Measurements from ENCODE around the gene ANKFY1.
"Not testable (repeated sequence)": the region's sequence is repeated elsewhere in the genome, so short reads cannot be mapped to it uniquely, and the experiment has no call there.

ANKFY1 gene

DNA sequence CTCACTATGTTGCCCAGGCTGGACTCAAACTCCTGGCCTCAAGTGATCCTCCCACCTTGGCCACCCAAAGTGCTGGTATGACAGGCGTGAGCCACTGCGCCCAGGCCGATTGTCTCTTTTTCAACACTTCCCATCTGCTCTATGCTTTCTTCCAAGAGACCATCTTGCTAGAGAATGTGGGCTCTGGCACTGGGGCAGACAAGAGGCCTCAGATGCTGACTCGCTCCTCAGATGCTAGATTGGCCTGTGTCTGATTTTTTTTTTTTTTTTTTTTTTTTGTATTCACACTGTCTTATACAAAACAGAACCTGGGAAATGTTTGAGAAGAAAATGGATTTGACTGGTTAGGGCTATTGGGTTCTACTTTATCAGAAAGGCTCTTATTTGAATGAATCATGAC is 62.6 kb downstream of the ANKFY1 start:
- Histone ChIP-seq H3K27me3 (ENCODE audit: control insufficient read depth in 2 of 2, insufficient read depth in 2 of 2, low read length in 2 of 2) (no peaks in the 10 kb centered on the region), H3K9ac (ENCODE audit: low read depth in 1 of 2, low read length in 2 of 2) (no peak overlapping the region), H3K36me3 (ENCODE audit: control insufficient read depth in 2 of 2, insufficient read depth in 2 of 2, low read length in 2 of 2) (peaks cover 10 to 22% of the 10 kb centered on the region in 2 donors), H3K9me3 (ENCODE audit: control insufficient read depth in 2 of 2, low read length in 2 of 2) (no peaks in the 10 kb centered on the region), H3K27ac (ENCODE audit: low read depth in 2 of 2, low read length in 2 of 2) (no peak overlapping the region), H3K4me3 (ENCODE audit: low read length in 2 of 2) (no peak overlapping the region), H3K4me1 (ENCODE audit: control insufficient read depth in 2 of 2, insufficient read depth in 2 of 2, low read length in 2 of 2) (peaks cover 3 to 6% of the 10 kb centered on the region in 2 donors)

DNA sequence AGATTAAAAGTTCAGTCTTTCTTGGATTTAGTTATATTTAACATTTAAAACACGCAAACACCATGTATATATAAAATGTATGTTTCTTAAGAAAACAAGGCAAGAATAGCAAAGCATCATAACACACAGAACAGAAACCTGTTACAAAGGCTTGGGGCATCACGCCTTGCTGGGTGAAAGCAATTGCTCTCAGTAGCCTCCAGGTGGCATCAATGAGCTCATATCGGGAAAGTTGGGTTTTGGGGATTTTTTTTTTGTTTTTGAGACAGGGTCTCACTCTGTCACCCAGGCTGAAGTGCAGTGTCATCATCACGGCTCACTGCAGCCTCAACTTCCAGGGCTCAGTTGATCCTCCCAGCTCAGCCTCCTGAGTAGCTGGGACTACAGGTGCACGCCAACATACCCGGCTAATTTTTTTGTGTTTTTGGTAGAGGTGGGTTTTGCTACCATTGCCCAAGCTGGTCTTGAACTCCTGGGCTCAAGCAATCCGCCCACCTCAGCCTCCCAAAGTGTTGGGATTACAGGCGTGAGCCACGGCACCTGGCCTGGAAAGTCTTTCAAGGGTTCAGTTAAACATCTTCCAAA is 63.9 kb downstream of the ANKFY1 start:
- H3K9me3 ChIP-seq (ENCODE audit: control insufficient read depth in 2 of 2, low read length in 2 of 2) = no peaks in the 10 kb centered on the region
- peaks cover 8 to 21% of the 10 kb centered on the region in 2 donors for H3K36me3 ChIP-seq (ENCODE audit: control insufficient read depth in 2 of 2, insufficient read depth in 2 of 2, low read length in 2 of 2)
- peaks cover 3 to 6% of the 10 kb centered on the region in 2 donors for H3K4me1 ChIP-seq (ENCODE audit: control insufficient read depth in 2 of 2, insufficient read depth in 2 of 2, low read length in 2 of 2)
- H3K27me3 ChIP-seq (ENCODE audit: control insufficient read depth in 2 of 2, insufficient read depth in 2 of 2, low read length in 2 of 2) = no peaks in the 10 kb centered on the region
- no peak overlapping the region for H3K4me3 ChIP-seq (ENCODE audit: low read length in 2 of 2)
- no peak overlapping the region for H3K9ac ChIP-seq (ENCODE audit: low read depth in 1 of 2, low read length in 2 of 2)
- no peak overlapping the region for H3K27ac ChIP-seq (ENCODE audit: low read depth in 2 of 2, low read length in 2 of 2)

DNA sequence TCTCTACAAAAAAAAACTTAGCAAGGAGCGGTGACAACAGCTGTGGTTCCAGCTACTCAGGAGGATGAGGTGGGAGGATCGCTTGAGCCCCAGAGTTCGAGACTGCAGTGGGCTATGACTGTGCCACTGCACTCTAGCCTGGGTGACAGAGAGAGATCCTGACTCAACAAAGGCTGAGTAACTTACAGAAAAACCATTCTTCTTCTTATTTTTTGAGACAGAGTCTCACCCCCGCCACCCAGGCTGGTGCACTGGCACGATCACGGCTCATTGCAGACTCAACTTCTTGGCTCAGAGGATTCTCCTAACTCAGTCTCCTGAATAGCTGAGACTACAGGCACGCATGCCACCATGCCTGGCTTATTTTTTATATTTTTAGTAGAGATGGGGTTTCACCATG is 64.8 kb downstream of the ANKFY1 start:
- peaks cover 0 to 2% of the 10 kb centered on the region in 2 donors for H3K4me1 ChIP-seq (ENCODE audit: control insufficient read depth in 2 of 2, insufficient read depth in 2 of 2, low read length in 2 of 2)

GRCh38 chr17:4195306-4195705 is 68.5 kb downstream of the ANKFY1 start:
- peaks cover 15 to 30% of the 10 kb centered on the region in 2 donors for H3K36me3 ChIP-seq (ENCODE audit: control insufficient read depth in 2 of 2, insufficient read depth in 2 of 2, low read length in 2 of 2)

More for the DNA sequence above, 64.8 kb downstream of the ANKFY1 start:
- Histone ChIP-seq H3K36me3 (ENCODE audit: control insufficient read depth in 2 of 2, insufficient read depth in 2 of 2, low read length in 2 of 2) (peaks cover 12 to 27% of the 10 kb centered on the region in 2 donors), H3K9me3 (ENCODE audit: control insufficient read depth in 2 of 2, low read length in 2 of 2) (no peaks in the 10 kb centered on the region), H3K9ac (ENCODE audit: low read depth in 1 of 2, low read length in 2 of 2) (no peak overlapping the region), H3K4me3 (ENCODE audit: low read length in 2 of 2) (no peak overlapping the region), H3K27me3 (ENCODE audit: control insufficient read depth in 2 of 2, insufficient read depth in 2 of 2, low read length in 2 of 2) (no peaks in the 10 kb centered on the region), H3K27ac (ENCODE audit: low read depth in 2 of 2, low read length in 2 of 2) (no peak overlapping the region)

GRCh38 chr17:4194796-4195195 is 69.0 kb downstream of the ANKFY1 start:
- Histone ChIP-seq H3K27ac (ENCODE audit: low read depth in 2 of 2, low read length in 2 of 2) (no peak overlapping the region), H3K9ac (ENCODE audit: low read depth in 1 of 2, low read length in 2 of 2) (no peak overlapping the region), H3K4me1 (ENCODE audit: control insufficient read depth in 2 of 2, insufficient read depth in 2 of 2, low read length in 2 of 2) (no peaks in the 10 kb centered on the region), H3K9me3 (ENCODE audit: control insufficient read depth in 2 of 2, low read length in 2 of 2) (no peaks in the 10 kb centered on the region), H3K4me3 (ENCODE audit: low read length in 2 of 2) (no peak overlapping the region), H3K36me3 (ENCODE audit: control insufficient read depth in 2 of 2, insufficient read depth in 2 of 2, low read length in 2 of 2) (peaks cover 17 to 32% of the 10 kb centered on the region in 2 donors), H3K27me3 (ENCODE audit: control insufficient read depth in 2 of 2, insufficient read depth in 2 of 2, low read length in 2 of 2) (no peaks in the 10 kb centered on the region)

More at GRCh38 chr17:4195306-4195705, 68.5 kb downstream of the ANKFY1 start:
- Histone ChIP-seq H3K9me3 (ENCODE audit: control insufficient read depth in 2 of 2, low read length in 2 of 2) (no peaks in the 10 kb centered on the region), H3K27ac (ENCODE audit: low read depth in 2 of 2, low read length in 2 of 2) (no peak overlapping the region), H3K27me3 (ENCODE audit: control insufficient read depth in 2 of 2, insufficient read depth in 2 of 2, low read length in 2 of 2) (no peaks in the 10 kb centered on the region), H3K4me3 (ENCODE audit: low read length in 2 of 2) (no peak overlapping the region), H3K4me1 (ENCODE audit: control insufficient read depth in 2 of 2, insufficient read depth in 2 of 2, low read length in 2 of 2) (no peaks in the 10 kb centered on the region), H3K9ac (ENCODE audit: low read depth in 1 of 2, low read length in 2 of 2) (no peak overlapping the region)

DNA sequence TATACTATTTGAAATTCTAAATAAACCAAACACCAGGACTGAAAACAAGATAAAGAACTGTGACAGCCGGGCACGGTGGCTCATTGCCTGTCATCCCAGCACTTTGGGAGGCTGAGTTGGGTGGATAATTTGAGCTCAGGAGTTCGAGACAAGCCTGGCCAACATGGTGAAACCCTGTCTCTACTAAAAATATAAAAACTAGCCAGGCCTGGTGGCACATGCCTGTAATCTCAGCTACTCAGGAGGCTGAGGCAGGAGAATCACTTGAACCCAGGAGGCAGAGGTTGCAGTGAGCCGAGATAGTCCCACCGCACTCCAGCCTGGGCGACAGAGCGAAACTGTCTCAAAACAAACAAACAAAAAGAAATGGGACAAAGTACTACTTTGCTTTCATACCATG is 73.0 kb downstream of the ANKFY1 start:
- not testable (repeated sequence) for H3K4me1 ChIP-seq (ENCODE audit: control insufficient read depth in 2 of 2, insufficient read depth in 2 of 2, low read length in 2 of 2); H3K9ac ChIP-seq (ENCODE audit: low read depth in 1 of 2, low read length in 2 of 2); H3K27me3 ChIP-seq (ENCODE audit: control insufficient read depth in 2 of 2, insufficient read depth in 2 of 2, low read length in 2 of 2); H3K27ac ChIP-seq (ENCODE audit: low read depth in 2 of 2, low read length in 2 of 2); H3K4me3 ChIP-seq (ENCODE audit: low read length in 2 of 2); H3K9me3 ChIP-seq (ENCODE audit: control insufficient read depth in 2 of 2, low read length in 2 of 2)
- H3K36me3 ChIP-seq (ENCODE audit: control insufficient read depth in 2 of 2, insufficient read depth in 2 of 2, low read length in 2 of 2) = peaks cover 43 to 46% of the 10 kb centered on the region in 2 donors

DNA sequence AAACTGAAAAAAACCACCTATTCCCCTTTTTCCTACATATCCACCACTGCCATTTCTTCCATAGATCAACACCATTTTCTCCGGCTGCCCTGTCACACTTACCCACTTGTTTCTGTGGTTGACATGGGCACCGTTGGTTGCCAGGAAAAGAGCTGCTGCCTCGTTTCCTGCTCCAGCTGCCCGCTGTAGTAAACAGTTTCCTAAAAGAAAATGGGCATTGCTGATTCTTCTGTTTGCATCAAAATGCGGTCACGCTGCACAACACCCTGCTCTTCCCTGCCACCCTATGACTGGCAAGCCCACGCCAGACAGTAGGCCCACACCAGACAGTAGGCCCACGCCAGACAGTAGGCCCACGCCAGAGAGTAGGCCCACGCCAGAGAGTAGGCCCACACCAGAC is 74.5 kb downstream of the ANKFY1 start:
- no peak overlapping the region for H3K9ac ChIP-seq (ENCODE audit: low read depth in 1 of 2, low read length in 2 of 2)
- no peak overlapping the region for H3K4me3 ChIP-seq (ENCODE audit: low read length in 2 of 2)
- peaks cover 38 to 41% of the 10 kb centered on the region in 2 donors for H3K36me3 ChIP-seq (ENCODE audit: control insufficient read depth in 2 of 2, insufficient read depth in 2 of 2, low read length in 2 of 2)
- H3K4me1 ChIP-seq (ENCODE audit: control insufficient read depth in 2 of 2, insufficient read depth in 2 of 2, low read length in 2 of 2) = no peaks in the 10 kb centered on the region
- H3K9me3 ChIP-seq (ENCODE audit: control insufficient read depth in 2 of 2, low read length in 2 of 2) = no peaks in the 10 kb centered on the region
- H3K27me3 ChIP-seq (ENCODE audit: control insufficient read depth in 2 of 2, insufficient read depth in 2 of 2, low read length in 2 of 2) = no peaks in the 10 kb centered on the region
- no peak overlapping the region for H3K27ac ChIP-seq (ENCODE audit: low read depth in 2 of 2, low read length in 2 of 2)

DNA sequence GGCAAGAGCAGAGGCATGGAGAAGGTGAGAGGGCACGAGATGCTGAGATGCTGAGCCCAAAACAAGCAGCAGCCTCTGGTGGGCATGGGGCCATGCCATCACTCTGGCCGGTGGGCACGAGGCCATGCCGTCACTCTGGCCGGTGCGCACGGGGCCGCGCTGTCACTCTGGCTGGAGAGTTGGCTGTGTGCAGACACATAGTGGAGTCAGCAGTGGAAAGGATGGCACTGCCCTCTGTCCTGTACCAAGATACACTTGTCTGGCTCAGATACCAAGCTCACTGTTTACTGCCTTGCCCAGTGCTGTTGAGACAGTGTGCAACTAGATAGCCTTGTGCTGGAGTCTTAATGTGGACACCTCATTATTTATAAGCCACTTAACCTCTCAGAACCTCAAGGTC is 75.7 kb downstream of the ANKFY1 start:
- H3K27me3 ChIP-seq (ENCODE audit: control insufficient read depth in 2 of 2, insufficient read depth in 2 of 2, low read length in 2 of 2) = no peaks in the 10 kb centered on the region
- H3K9ac ChIP-seq (ENCODE audit: low read depth in 1 of 2, low read length in 2 of 2) = no peak overlapping the region
- no peak overlapping the region for H3K27ac ChIP-seq (ENCODE audit: low read depth in 2 of 2, low read length in 2 of 2)
- H3K4me3 ChIP-seq (ENCODE audit: low read length in 2 of 2) = no peak overlapping the region
- H3K36me3 ChIP-seq (ENCODE audit: control insufficient read depth in 2 of 2, insufficient read depth in 2 of 2, low read length in 2 of 2) = peaks cover 46 to 52% of the 10 kb centered on the region in 2 donors
- no peaks in the 10 kb centered on the region for H3K9me3 ChIP-seq (ENCODE audit: control insufficient read depth in 2 of 2, low read length in 2 of 2)
- H3K4me1 ChIP-seq (ENCODE audit: control insufficient read depth in 2 of 2, insufficient read depth in 2 of 2, low read length in 2 of 2) = no peaks in the 10 kb centered on the region

GRCh38 chr17:4187076-4187475 is 76.7 kb downstream of the ANKFY1 start:
- Histone ChIP-seq H3K4me1 (ENCODE audit: control insufficient read depth in 2 of 2, insufficient read depth in 2 of 2, low read length in 2 of 2) (no peaks in the 10 kb centered on the region), H3K36me3 (ENCODE audit: control insufficient read depth in 2 of 2, insufficient read depth in 2 of 2, low read length in 2 of 2) (peaks cover 56 to 61% of the 10 kb centered on the region in 2 donors), H3K27me3 (ENCODE audit: control insufficient read depth in 2 of 2, insufficient read depth in 2 of 2, low read length in 2 of 2) (no peaks in the 10 kb centered on the region), H3K27ac (ENCODE audit: low read depth in 2 of 2, low read length in 2 of 2) (no peak overlapping the region), H3K9ac (ENCODE audit: low read depth in 1 of 2, low read length in 2 of 2) (no peak overlapping the region), H3K9me3 (ENCODE audit: control insufficient read depth in 2 of 2, low read length in 2 of 2) (no peaks in the 10 kb centered on the region), H3K4me3 (ENCODE audit: low read length in 2 of 2) (no peak overlapping the region)

GRCh38 chr17:4186357-4186881 is 77.4 kb downstream of the ANKFY1 start:
- Histone ChIP-seq H3K27ac (ENCODE audit: low read depth in 2 of 2, low read length in 2 of 2) (no peak overlapping the region), H3K4me1 (ENCODE audit: control insufficient read depth in 2 of 2, insufficient read depth in 2 of 2, low read length in 2 of 2) (no peaks in the 10 kb centered on the region), H3K9ac (ENCODE audit: low read depth in 1 of 2, low read length in 2 of 2) (no peak overlapping the region), H3K36me3 (ENCODE audit: control insufficient read depth in 2 of 2, insufficient read depth in 2 of 2, low read length in 2 of 2) (peaks cover 62 to 68% of the 10 kb centered on the region in 2 donors), H3K27me3 (ENCODE audit: control insufficient read depth in 2 of 2, insufficient read depth in 2 of 2, low read length in 2 of 2) (no peaks in the 10 kb centered on the region), H3K9me3 (ENCODE audit: control insufficient read depth in 2 of 2, low read length in 2 of 2) (no peaks in the 10 kb centered on the region), H3K4me3 (ENCODE audit: low read length in 2 of 2) (no peak overlapping the region)
